Subcutaneous adipose tissue (tissue), 4 donors: ENCODE data around the gene CTSK. TPM values are rescaled to one million over a fixed set of nuclear protein-coding genes. Genes with fewer than 3 reads are reported as not detected.

ENCODE experiments used
- CTCF ChIP-seq: fragments of 450-650 bp; IDR thresholded peaks from one replicate; pipeline ENCODE4 v1.5.1; 2016; ENCODE audit warnings: low read depth, mild to moderate bottlenecking, control low read depth, antibody characterized with exemption, moderate library complexity
- total RNA-seq, 4 donors: library from RNA; depleted of rRNA; stranded (reverse); fragments of >200 nt; gene quantifications; one replicate each; pipeline ENCODE4 v1.1.0, GENCODE V29; 2016

Gene CTSK
- total RNA-seq, 4 donors from 2014 or later, result 77.2 to 290 (median 235) TPM

- no peak for TF ChIP-seq CTCF
Measured at GRCh38 chr1:150832597-150832996, 24.5 kb upstream of the CTSK start.

- TF ChIP-seq CTCF, result no peak
Measured at GRCh38 chr1:150829751-150830150, 21.7 kb upstream of the CTSK start.

GRCh38 chr1:150826299-150826698, 18.2 kb upstream of the CTSK start:
- no peak for TF ChIP-seq CTCF

- no peak for TF ChIP-seq CTCF
Measured at GRCh38 chr1:150820730-150821512, 12.9 kb upstream of the CTSK start.

GRCh38 chr1:150815871-150816270, 7.8 kb upstream of the CTSK start:
- TF ChIP-seq CTCF, result no peak

GRCh38 chr1:150813028-150813707, 5.1 kb upstream of the CTSK start:
- TF ChIP-seq CTCF, result no peak

- no peak for TF ChIP-seq CTCF
Measured at GRCh38 chr1:150810958-150811659, 3.0 kb upstream of the CTSK start.
